ENCODE measurements around the gene DSEL. TPM values are rescaled to one million over a fixed set of nuclear protein-coding genes. Genes with fewer than 3 reads are reported as not detected.
A peak's percentile ranks its signal among the peaks of the same experiment; 100 is the strongest.

Gene DSEL
- polyA plus RNA-seq, 6 donors from 2014 or later, result 0.11 to 0.45 (median 0.13) TPM; not detected in 1

GRCh38 chr18:67484458-67484857 lies 32.1 kb downstream of the DSEL start:
- H3K9me3 Mint-ChIP-seq, result peaks cover 0 to 1% (median 0%) of the 10 kb centered on the region in 7 donors
- DNase-seq (no peak), ATAC-seq (ENCODE audit: low read depth in 2 of 2) (no peak)
- H3K36me3 Mint-ChIP-seq, result no peaks in the 10 kb centered on the region
- H3K4me3 Mint-ChIP-seq, result no peak overlapping the region
- peaks cover 8 to 21% (median 14%) of the 10 kb centered on the region in 3 donors for H3K27me3 Mint-ChIP-seq
- H3K4me1 Mint-ChIP-seq, result no peaks in the 10 kb centered on the region
- H3K27ac Mint-ChIP-seq, result no peak overlapping the region

GRCh38 chr18:67483952-67484351 lies 32.6 kb downstream of the DSEL start:
- Mint-ChIP-seq H3K27ac (peak overlapping the region in 1 of 6 donors; percentile 10), H3K4me3 (peak overlapping the region in 1 of 8 donors; percentile 48), H3K36me3 (no peaks in the 10 kb centered on the region), H3K9me3 (peaks cover 0 to 1% (median 0%) of the 10 kb centered on the region in 7 donors), H3K4me1 (no peaks in the 10 kb centered on the region), H3K27me3 (peaks cover 8 to 21% (median 14%) of the 10 kb centered on the region in 3 donors)
- ATAC-seq (ENCODE audit: low read depth in 2 of 2) (no peak), DNase-seq (no peak)

- no peaks in the 10 kb centered on the region for H3K36me3 Mint-ChIP-seq
- no peak overlapping the region for H3K4me3 Mint-ChIP-seq
- H3K27me3 Mint-ChIP-seq, result peaks cover 7 to 26% (median 14%) of the 10 kb centered on the region in 3 donors
- H3K4me1 Mint-ChIP-seq, result no peaks in the 10 kb centered on the region
- peaks cover 0 to 1% (median 0%) of the 10 kb centered on the region in 7 donors for H3K9me3 Mint-ChIP-seq
- H3K27ac Mint-ChIP-seq, result peak overlapping the region in 1 of 6 donors; percentile 85
- DNase-seq (no peak), ATAC-seq (ENCODE audit: low read depth in 2 of 2) (no peak)
These were observed 33.3 kb downstream of the DSEL start for GRCh38 chr18:67483237-67483636.

GRCh38 chr18:67478249-67478648 lies 38.3 kb downstream of the DSEL start:
- Mint-ChIP-seq H3K4me1 (no peaks in the 10 kb centered on the region), H3K4me3 (no peak overlapping the region), H3K9me3 (peaks cover 0 to 1% (median 0%) of the 10 kb centered on the region in 7 donors), H3K27ac (no peak overlapping the region), H3K27me3 (peaks cover 2 to 9% (median 5%) of the 10 kb centered on the region in 3 donors), H3K36me3 (no peaks in the 10 kb centered on the region)
- DNase-seq, result no peak
- ATAC-seq (ENCODE audit: low read depth in 2 of 2), result no peak

GRCh38 chr18:67477522-67477921 lies 39.0 kb downstream of the DSEL start:
- Mint-ChIP-seq H3K27ac (no peak overlapping the region), H3K27me3 (peaks cover 0 to 5% (median 4%) of the 10 kb centered on the region in 3 donors), H3K4me3 (no peak overlapping the region), H3K4me1 (no peaks in the 10 kb centered on the region), H3K36me3 (no peaks in the 10 kb centered on the region), H3K9me3 (peaks cover 0 to 1% (median 0%) of the 10 kb centered on the region in 7 donors)
- ATAC-seq (ENCODE audit: low read depth in 2 of 2) (no peak), DNase-seq (no peak)

GRCh38 chr18:67476585-67476984 lies 39.9 kb downstream of the DSEL start:
- Mint-ChIP-seq H3K27ac (no peak overlapping the region), H3K9me3 (peaks cover 0 to 1% (median 0%) of the 10 kb centered on the region in 7 donors), H3K36me3 (no peaks in the 10 kb centered on the region), H3K27me3 (peaks cover 0 to 5% (median 4%) of the 10 kb centered on the region in 3 donors), H3K4me1 (no peaks in the 10 kb centered on the region), H3K4me3 (no peak overlapping the region)
- ATAC-seq (ENCODE audit: low read depth in 2 of 2) (no peak), DNase-seq (no peak)

- H3K27me3 Mint-ChIP-seq, result peaks cover 0 to 5% (median 4%) of the 10 kb centered on the region in 3 donors
- ATAC-seq (ENCODE audit: low read depth in 2 of 2) (no peak), DNase-seq (no peak)
- peaks cover 0 to 1% (median 0%) of the 10 kb centered on the region in 7 donors for H3K9me3 Mint-ChIP-seq
- H3K27ac Mint-ChIP-seq, result no peak overlapping the region
- no peaks in the 10 kb centered on the region for H3K4me1 Mint-ChIP-seq
- H3K4me3 Mint-ChIP-seq, result no peak overlapping the region
- no peaks in the 10 kb centered on the region for H3K36me3 Mint-ChIP-seq
These were observed 40.8 kb downstream of the DSEL start for GRCh38 chr18:67475673-67476072.

GRCh38 chr18:67468038-67468437 lies 48.5 kb downstream of the DSEL start:
- peak overlapping the region in 5 of 8 donors; percentile 1 to 70 (median 31) for H3K4me3 Mint-ChIP-seq
- DNase-seq, result peak; percentile 66
- peaks cover 22 to 33% (median 33%) of the 10 kb centered on the region in 3 donors for H3K4me1 Mint-ChIP-seq
- peak; percentile 98 to 99 for ATAC-seq (ENCODE audit: low read depth in 2 of 2)
- H3K9me3 Mint-ChIP-seq, result no peaks in the 10 kb centered on the region
- H3K27me3 Mint-ChIP-seq, result no peaks in the 10 kb centered on the region
- peaks cover 0 to 6% of the 10 kb centered on the region in 2 donors for H3K36me3 Mint-ChIP-seq
- peak overlapping the region in 5 of 6 donors; percentile 12 to 82 (median 55) for H3K27ac Mint-ChIP-seq

GRCh38 chr18:67467188-67467587 lies 49.3 kb downstream of the DSEL start:
- Mint-ChIP-seq H3K4me3 (peak overlapping the region in 1 of 8 donors; percentile 47), H3K27me3 (no peaks in the 10 kb centered on the region), H3K4me1 (peaks cover 22 to 33% (median 33%) of the 10 kb centered on the region in 3 donors), H3K36me3 (peaks cover 0 to 6% of the 10 kb centered on the region in 2 donors), H3K27ac (peak overlapping the region in 4 of 6 donors; percentile 24 to 80 (median 47)), H3K9me3 (peaks cover 0 to 3% (median 0%) of the 10 kb centered on the region in 7 donors)
- DNase-seq, result no peak
- no peak for ATAC-seq (ENCODE audit: low read depth in 2 of 2)

GRCh38 chr18:67464499-67464898 lies 52.0 kb downstream of the DSEL start:
- ATAC-seq (ENCODE audit: low read depth in 2 of 2) (no peak), DNase-seq (no peak)
- Mint-ChIP-seq H3K4me3 (no peak overlapping the region), H3K27me3 (peaks cover 0 to 4% (median 0%) of the 10 kb centered on the region in 3 donors), H3K36me3 (peaks cover 0 to 6% of the 10 kb centered on the region in 2 donors), H3K9me3 (peaks cover 0 to 4% (median 0%) of the 10 kb centered on the region in 7 donors), H3K27ac (no peak overlapping the region), H3K4me1 (peaks cover 22 to 33% (median 29%) of the 10 kb centered on the region in 3 donors)

- peak; percentile 1 for DNase-seq
- H3K27me3 Mint-ChIP-seq, result peaks cover 0 to 4% (median 0%) of the 10 kb centered on the region in 3 donors
- H3K36me3 Mint-ChIP-seq, result no peaks in the 10 kb centered on the region
- peaks cover 16 to 27% (median 22%) of the 10 kb centered on the region in 3 donors for H3K4me1 Mint-ChIP-seq
- peak overlapping the region in 1 of 6 donors; percentile 28 for H3K27ac Mint-ChIP-seq
- ATAC-seq (ENCODE audit: low read depth in 2 of 2), result peak in 1 of 2 donors; percentile 29
- H3K4me3 Mint-ChIP-seq, result no peak overlapping the region
- H3K9me3 Mint-ChIP-seq, result peaks cover 0 to 4% (median 0%) of the 10 kb centered on the region in 7 donors
These were observed 52.7 kb downstream of the DSEL start for GRCh38 chr18:67463829-67464228.

GRCh38 chr18:67456711-67457110 lies 59.8 kb downstream of the DSEL start:
- DNase-seq, result no peak
- peak; percentile 58 to 63 for ATAC-seq (ENCODE audit: low read depth in 2 of 2)
- Mint-ChIP-seq H3K9me3 (no peaks in the 10 kb centered on the region), H3K4me3 (no peak overlapping the region), H3K36me3 (no peaks in the 10 kb centered on the region), H3K27me3 (peaks cover 0 to 9% (median 8%) of the 10 kb centered on the region in 3 donors), H3K4me1 (peaks cover 0 to 5% (median 0%) of the 10 kb centered on the region in 3 donors), H3K27ac (no peak overlapping the region)

Measured in naive B cell (primary cell).